A673 (cell line): ENCODE measurements around the gene SPIRE2. TPM values are rescaled to one million over a fixed set of nuclear protein-coding genes. Genes with fewer than 3 reads are reported as not detected.

Source experiments
- BruUV-seq: library from RNA; stranded (reverse); fragments of 400-500 nt; replicated peaks from 2 replicates; lab custom pipeline; 2021; lab: Mats Ljungman, UMichigan
- CTCF ChIA-PET: fragments of 300-600 bp; sonication (Branson Sonifier 250); formaldehyde crosslinking; loops from one replicate; lab custom pipeline; 2022; ENCODE audit warnings: antibody characterized with exemption; lab: Charles Lee
- POLR2A ChIA-PET: fragments of 300-600 bp; sonication (Branson Sonifier 250); formaldehyde crosslinking; loops from one replicate; lab custom pipeline; 2022; ENCODE audit warnings: antibody characterized with exemption; ENCODE audit not compliant: low non-redundant PET; lab: Charles Lee
- DNase-seq: peaks from one replicate; pipeline ENCODE4 v3.0.0-alpha.2; 2015; ENCODE audit warnings: low spot score
- H3K27ac ChIP-seq: fragments of 200-600 bp; sonication (generic); 2 replicates; pipeline ENCODE4 v1.5.1; 2016; ENCODE audit warnings: mixed run types, low read depth, mild to moderate bottlenecking, mixed read lengths, antibody characterized with exemption, low read length; ENCODE audit not compliant: poor library complexity, severe bottlenecking
- H3K27me3 ChIP-seq: fragments of 200-600 bp; sonication (generic); replicated peaks from 2 replicates; pipeline ENCODE4 v1.6.1; 2017; ENCODE audit warnings: mixed run types, low read depth, mild to moderate bottlenecking, mixed read lengths, antibody characterized with exemption, low read length; ENCODE audit not compliant: insufficient read depth, poor library complexity
- H3K36me3 ChIP-seq: fragments of 200-600 bp; sonication (generic); 2 replicates; pipeline ENCODE4 v1.6.1; 2016; ENCODE audit warnings: mixed run types, mild to moderate bottlenecking, mixed read lengths, antibody characterized with exemption, low read length; ENCODE audit not compliant: insufficient read depth, poor library complexity, severe bottlenecking
- H3K4me1 ChIP-seq: fragments of 200-600 bp; sonication (generic); 2 replicates; pipeline ENCODE4 v1.6.1; 2017; ENCODE audit warnings: mixed run types, mild to moderate bottlenecking, mixed read lengths, antibody characterized with exemption, low read length; ENCODE audit not compliant: insufficient read depth, poor library complexity, severe bottlenecking
- H3K4me3 ChIP-seq: fragments of 200-600 bp; sonication (generic); 2 replicates; pipeline ENCODE4 v1.5.1; 2016; ENCODE audit warnings: low read depth, mixed run types, mild to moderate bottlenecking, mixed read lengths, low read length; ENCODE audit not compliant: poor library complexity, severe bottlenecking
- H3K9me3 ChIP-seq: fragments of 200-600 bp; sonication (generic); 2 replicates; pipeline ENCODE4 v1.6.1; 2016; ENCODE audit warnings: mixed run types, low read depth, mild to moderate bottlenecking, mixed read lengths, antibody characterized with exemption, low read length; ENCODE audit not compliant: poor library complexity, severe bottlenecking
- EZH2 ChIP-seq: fragments of 200-600 bp; sonication (generic); IDR thresholded peaks from 2 replicates; pipeline ENCODE4 v1.6.1; 2017; ENCODE audit warnings: borderline replicate concordance, low read depth, mild to moderate bottlenecking, mixed read lengths, antibody characterized with exemption, low read length; ENCODE audit not compliant: poor library complexity, severe bottlenecking
- intact Hi-C: fragments of 100-400 bp; cut with micrococcal nuclease; formaldehyde crosslinking; loops from one replicate; pipeline ENCODE4 v1.10.0; 2022; ENCODE audit not compliant: unreplicated experiment
- total RNA-seq: library from RNA; stranded (reverse); gene quantifications from 2 replicates; pipeline ENCODE4 v1.2.3, GENCODE V29; 2021
- TF ChIP-seq, protein P1 (sequence below): fragments of 300-800, 200-600 bp; sonication (generic); conservative IDR thresholded peaks from 2 replicates; pipeline ENCODE4 v1.5.1; 2017; ENCODE audit warnings: low read depth, mild to moderate bottlenecking, antibody characterized with exemption, low read length, moderate library complexity, mixed read lengths

SPIRE2 gene
- total RNA-seq, 1 experiment from 2014 or later: 18.9 TPM

GRCh38 chr16:89909777-89910716 is 81.8 kb downstream of the SPIRE2 start:
- POLR2A ChIA-PET: no interaction called here
- CTCF ChIA-PET: interaction anchor here (0.6 to 1.0 kb wide), 7 partner anchors 9 to 204 kb away, joined by 3 to 6 read pairs (median 4); partner anchors contain the start of genes MC1R and TUBB3
- no peak overlapping the region for H3K4me3 ChIP-seq
- TSS peak; percentile 25 for BruUV-seq
- H3K27me3 ChIP-seq: no peaks in the 10 kb centered on the region
- intact Hi-C loops: loop anchor here (10.0 kb wide), 1 partner anchor 205 kb away; the partner anchor contains the start of gene SPATA2L
- peak; percentile 86 for DNase-seq
- peak overlapping the region; percentile 47 for H3K27ac ChIP-seq
- H3K4me1 ChIP-seq: peaks cover 5% of the 10 kb centered on the region
- peaks cover 7% of the 10 kb centered on the region for H3K9me3 ChIP-seq
- peaks cover 52% of the 10 kb centered on the region for H3K36me3 ChIP-seq
- TF ChIP-seq EZH2: no peak
- TF ChIP-seq, protein P1, sequence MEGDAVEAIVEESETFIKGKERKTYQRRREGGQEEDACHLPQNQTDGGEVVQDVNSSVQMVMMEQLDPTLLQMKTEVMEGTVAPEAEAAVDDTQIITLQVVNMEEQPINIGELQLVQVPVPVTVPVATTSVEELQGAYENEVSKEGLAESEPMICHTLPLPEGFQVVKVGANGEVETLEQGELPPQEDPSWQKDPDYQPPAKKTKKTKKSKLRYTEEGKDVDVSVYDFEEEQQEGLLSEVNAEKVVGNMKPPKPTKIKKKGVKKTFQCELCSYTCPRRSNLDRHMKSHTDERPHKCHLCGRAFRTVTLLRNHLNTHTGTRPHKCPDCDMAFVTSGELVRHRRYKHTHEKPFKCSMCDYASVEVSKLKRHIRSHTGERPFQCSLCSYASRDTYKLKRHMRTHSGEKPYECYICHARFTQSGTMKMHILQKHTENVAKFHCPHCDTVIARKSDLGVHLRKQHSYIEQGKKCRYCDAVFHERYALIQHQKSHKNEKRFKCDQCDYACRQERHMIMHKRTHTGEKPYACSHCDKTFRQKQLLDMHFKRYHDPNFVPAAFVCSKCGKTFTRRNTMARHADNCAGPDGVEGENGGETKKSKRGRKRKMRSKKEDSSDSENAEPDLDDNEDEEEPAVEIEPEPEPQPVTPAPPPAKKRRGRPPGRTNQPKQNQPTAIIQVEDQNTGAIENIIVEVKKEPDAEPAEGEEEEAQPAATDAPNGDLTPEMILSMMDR: peak; percentile 97

GRCh38 chr16:89910717-89911354 is 82.6 kb downstream of the SPIRE2 start:
- BruUV-seq: no TSS peak
- ChIA-PET POLR2A (no interaction called here), CTCF (interaction anchor here (0.7 to 1.0 kb wide), 4 partner anchors 8 to 205 kb away, joined by 3 to 6 read pairs (median 4); partner anchors contain the start of genes MC1R and TUBB3)
- Histone ChIP-seq H3K9me3 (peaks cover 7% of the 10 kb centered on the region), H3K4me3 (no peak overlapping the region), H3K27ac (no peak overlapping the region), H3K36me3 (peaks cover 52% of the 10 kb centered on the region), H3K27me3 (no peaks in the 10 kb centered on the region), H3K4me1 (peaks cover 5% of the 10 kb centered on the region)
- intact Hi-C loops: loop anchor here (10.0 kb wide), 1 partner anchor 206 kb away; the partner anchor contains the start of gene SPATA2L
- TF ChIP-seq, protein P1: no peak
- no peak for TF ChIP-seq EZH2
- DNase-seq: no peak

- no peaks in the 10 kb centered on the region for H3K27me3 ChIP-seq
- peaks cover 48% of the 10 kb centered on the region for H3K36me3 ChIP-seq
- intact Hi-C loops: loop anchor here (10.0 kb wide), 1 partner anchor 207 kb away; the partner anchor contains the start of gene SPATA2L
- H3K4me3 ChIP-seq: no peak overlapping the region
- CTCF ChIA-PET: interaction anchor here (0.6 kb wide), 1 partner anchor 122 kb away, joined by 3 read pairs; no protein-coding TSS in a partner anchor
- no peak for DNase-seq
- TF ChIP-seq EZH2: no peak
- TF ChIP-seq, protein P1: no peak
- BruUV-seq: no TSS peak
- POLR2A ChIA-PET: no interaction called here
- H3K27ac ChIP-seq: no peak overlapping the region
- H3K4me1 ChIP-seq: peaks cover 5% of the 10 kb centered on the region
- H3K9me3 ChIP-seq: peaks cover 7% of the 10 kb centered on the region
Measured at GRCh38 chr16:89911375-89911774, 83.1 kb downstream of the SPIRE2 start.
